HEK293T (cell line): ENCODE data around the gene C17orf113.

Experiments
- CTCF ChIA-PET: fragments of 350-600 bp; formaldehyde crosslinking; extraction: SDS; loops from one replicate; lab custom pipeline; 2021; ENCODE audit warnings: antibody characterized with exemption, inconsistent platforms; lab: Yijun Ruan, JAX
- POLR2A ChIA-PET: fragments of 350-600 bp; formaldehyde crosslinking; extraction: SDS; loops from one replicate; lab custom pipeline; 2020; ENCODE audit warnings: antibody characterized with exemption, inconsistent platforms; lab: Yijun Ruan, JAX
- DNase-seq: peaks from one replicate; pipeline ENCODE4 v3.0.0; 2012; ENCODE audit warnings: mixed read lengths; ENCODE audit errors: extremely low spot score
- BHLHE40 ChIP-seq: fragments of 450-650 bp; IDR thresholded peaks from 2 replicates; pipeline ENCODE4 v1.6.1; 2016; ENCODE audit warnings: mild to moderate bottlenecking, moderate library complexity, borderline replicate concordance
- CTBP1 ChIP-seq: fragments of 450-650 bp; IDR thresholded peaks from 2 replicates; pipeline ENCODE4 v1.6.1; 2016; ENCODE audit warnings: borderline replicate concordance
- ELF4 ChIP-seq: fragments of 450-650 bp; IDR thresholded peaks from 2 replicates; pipeline ENCODE4 v1.6.1; 2017; ENCODE audit warnings: antibody characterized with exemption
- FOXA1 ChIP-seq: fragments of 450-650 bp; IDR thresholded peaks from 2 replicates; pipeline ENCODE4 v1.6.1; 2016; ENCODE audit warnings: mild to moderate bottlenecking
- FOXK2 ChIP-seq: fragments of 450-650 bp; IDR thresholded peaks from 2 replicates; pipeline ENCODE4 v1.6.1; 2016; ENCODE audit warnings: mild to moderate bottlenecking
- FOXM1 ChIP-seq: fragments of 450-650 bp; IDR thresholded peaks from 2 replicates; pipeline ENCODE4 v1.6.1; 2017; ENCODE audit warnings: mild to moderate bottlenecking, borderline replicate concordance
- HDGF ChIP-seq: fragments of 450-650 bp; IDR thresholded peaks from 2 replicates; pipeline ENCODE4 v1.6.1; 2017; ENCODE audit warnings: antibody characterized with exemption, borderline replicate concordance
- L3MBTL2 ChIP-seq: fragments of 450-650 bp; conservative IDR thresholded peaks from 2 replicates; pipeline ENCODE4 v1.6.1; 2016; ENCODE audit warnings: mild to moderate bottlenecking
- LEF1 ChIP-seq: fragments of 450-650 bp; IDR thresholded peaks from 2 replicates; pipeline ENCODE4 v1.6.1; 2017; ENCODE audit warnings: mild to moderate bottlenecking, borderline replicate concordance
- NFRKB ChIP-seq: fragments of 450-650 bp; IDR thresholded peaks from 2 replicates; pipeline ENCODE4 v1.6.1; 2016; ENCODE audit warnings: mild to moderate bottlenecking, moderate library complexity
- SP1 ChIP-seq: fragments of 450-650 bp; IDR thresholded peaks from 2 replicates; pipeline ENCODE4 v1.6.1; 2017
- SUZ12 ChIP-seq: fragments of 450-650 bp; IDR thresholded peaks from 2 replicates; pipeline ENCODE4 v1.6.1; 2016; ENCODE audit warnings: mild to moderate bottlenecking
- TARDBP ChIP-seq: fragments of 450-650 bp; IDR thresholded peaks from 2 replicates; pipeline ENCODE4 v1.6.1; 2016
- ZNF384 ChIP-seq: fragments of 450-650 bp; IDR thresholded peaks from 2 replicates; pipeline ENCODE4 v1.6.1; 2016
- TF ChIP-seq, protein P1 (sequence below): fragments of 450-650 bp; IDR thresholded peaks from 2 replicates; pipeline ENCODE4 v1.6.1; 2016

Gene C17orf113

DNA sequence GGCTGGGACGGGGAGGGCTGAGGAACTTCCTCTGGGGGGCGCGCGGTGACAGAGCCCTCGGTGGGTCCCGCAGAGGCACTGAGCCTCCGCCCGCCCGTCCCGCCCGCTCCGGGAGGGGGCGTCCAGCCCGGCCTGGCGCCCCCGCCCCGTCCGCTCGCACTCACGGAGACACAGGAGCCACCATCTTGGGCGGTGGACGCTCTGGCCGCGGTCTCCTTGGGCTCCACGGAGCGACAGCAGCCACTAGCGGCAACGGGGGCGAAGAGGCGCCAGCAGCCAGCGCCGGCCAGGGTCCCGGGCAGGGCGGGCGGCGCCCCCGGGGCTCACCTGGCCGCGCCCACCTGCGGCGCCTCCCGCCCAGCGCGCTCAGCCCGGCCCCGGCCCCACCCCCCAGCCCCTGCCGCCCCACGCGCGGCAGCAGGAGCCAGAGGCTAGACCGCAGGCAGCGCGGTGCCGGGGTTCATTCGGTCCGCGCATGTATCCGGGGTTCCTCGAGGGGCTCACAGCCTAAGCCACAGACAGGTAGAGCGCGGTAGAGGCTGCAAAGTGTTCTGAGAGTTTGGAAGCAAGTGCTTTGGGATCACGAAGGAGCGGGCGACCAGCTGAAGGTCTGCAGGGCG lies at the start of gene C17orf113:
Gene C17orf113, minus strand, starts transcription at position 209 of the 620 bp plus-strand sequence. CDS start 7,225 bp downstream, outside the sequence.
- ChIA-PET CTCF (interaction anchor here (0.8 to 1.2 kb wide), 6 partner anchors 15 to 47 kb away, joined by 3 to 6 read pairs (median 4); partner anchors contain the start of gene DNAJC7), POLR2A (interaction anchor here (0.9 to 1.4 kb wide), 6 partner anchors 24 to 41 kb away, joined by 3 to 5 read pairs (median 4); partner anchors contain the start of genes DNAJC7 and NKIRAS2)
- peak; percentile 72; the same call in 1 of the 2 replicates for TF ChIP-seq FOXM1
- TF ChIP-seq, protein P1, sequence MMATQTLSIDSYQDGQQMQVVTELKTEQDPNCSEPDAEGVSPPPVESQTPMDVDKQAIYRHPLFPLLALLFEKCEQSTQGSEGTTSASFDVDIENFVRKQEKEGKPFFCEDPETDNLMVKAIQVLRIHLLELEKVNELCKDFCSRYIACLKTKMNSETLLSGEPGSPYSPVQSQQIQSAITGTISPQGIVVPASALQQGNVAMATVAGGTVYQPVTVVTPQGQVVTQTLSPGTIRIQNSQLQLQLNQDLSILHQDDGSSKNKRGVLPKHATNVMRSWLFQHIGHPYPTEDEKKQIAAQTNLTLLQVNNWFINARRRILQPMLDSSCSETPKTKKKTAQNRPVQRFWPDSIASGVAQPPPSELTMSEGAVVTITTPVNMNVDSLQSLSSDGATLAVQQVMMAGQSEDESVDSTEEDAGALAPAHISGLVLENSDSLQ = no peak
- peak; percentile 79 for DNase-seq

DNA sequence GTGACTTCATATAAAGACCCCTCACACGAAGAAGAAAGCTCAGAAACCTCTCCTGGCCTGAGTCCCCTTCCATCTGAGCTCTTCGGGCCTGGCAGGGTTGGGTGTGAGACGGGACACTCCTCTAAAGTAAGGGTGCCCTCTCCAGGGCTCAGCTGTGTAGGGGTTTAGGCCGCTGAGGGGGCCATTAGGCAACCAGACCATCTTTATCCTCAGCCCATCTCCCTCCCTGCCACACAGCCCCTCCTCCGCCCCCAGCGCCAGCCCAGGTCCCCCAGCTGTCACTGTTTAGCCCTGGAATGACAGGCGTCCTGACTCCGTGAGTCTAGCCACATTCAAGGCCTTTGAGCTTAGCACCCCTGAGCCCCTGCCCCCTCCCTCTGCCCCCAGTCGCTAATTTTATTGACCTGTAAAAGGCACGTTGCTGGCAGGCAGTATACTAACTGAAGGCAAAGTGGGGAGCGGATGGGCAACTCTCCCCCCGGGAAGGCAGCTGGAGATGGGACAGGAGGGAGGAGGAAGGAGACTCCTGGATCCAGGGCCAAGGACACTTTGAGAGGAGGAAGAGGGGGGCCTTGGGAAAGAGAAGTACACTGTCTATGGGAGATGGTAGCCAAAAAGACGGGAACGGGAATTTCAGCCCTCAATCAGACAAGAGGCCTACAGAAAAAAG lies 48.5 kb upstream of the C17orf113 start:
- ChIA-PET POLR2A (interaction anchor here (0.9 to 2.2 kb wide), 7 partner anchors 12 to 82 kb away, joined by 3 to 14 read pairs (median 3); partner anchors contain the start of genes DNAJC7 and NKIRAS2), CTCF (interaction anchor here (0.6 to 1.4 kb wide), 3 partner anchors 8 to 31 kb away, joined by 3 read pairs; no protein-coding TSS in a partner anchor)
- no peak for DNase-seq
- TF ChIP-seq FOXM1 = no peak
- TF ChIP-seq ELF4 = no peak
- TF ChIP-seq FOXA1 = no peak
- TF ChIP-seq SP1 = no peak
- no peak for TF ChIP-seq TARDBP
- no peak for TF ChIP-seq HDGF
- TF ChIP-seq NFRKB = no peak
- TF ChIP-seq CTBP1 = no peak
- no peak for TF ChIP-seq BHLHE40

DNA sequence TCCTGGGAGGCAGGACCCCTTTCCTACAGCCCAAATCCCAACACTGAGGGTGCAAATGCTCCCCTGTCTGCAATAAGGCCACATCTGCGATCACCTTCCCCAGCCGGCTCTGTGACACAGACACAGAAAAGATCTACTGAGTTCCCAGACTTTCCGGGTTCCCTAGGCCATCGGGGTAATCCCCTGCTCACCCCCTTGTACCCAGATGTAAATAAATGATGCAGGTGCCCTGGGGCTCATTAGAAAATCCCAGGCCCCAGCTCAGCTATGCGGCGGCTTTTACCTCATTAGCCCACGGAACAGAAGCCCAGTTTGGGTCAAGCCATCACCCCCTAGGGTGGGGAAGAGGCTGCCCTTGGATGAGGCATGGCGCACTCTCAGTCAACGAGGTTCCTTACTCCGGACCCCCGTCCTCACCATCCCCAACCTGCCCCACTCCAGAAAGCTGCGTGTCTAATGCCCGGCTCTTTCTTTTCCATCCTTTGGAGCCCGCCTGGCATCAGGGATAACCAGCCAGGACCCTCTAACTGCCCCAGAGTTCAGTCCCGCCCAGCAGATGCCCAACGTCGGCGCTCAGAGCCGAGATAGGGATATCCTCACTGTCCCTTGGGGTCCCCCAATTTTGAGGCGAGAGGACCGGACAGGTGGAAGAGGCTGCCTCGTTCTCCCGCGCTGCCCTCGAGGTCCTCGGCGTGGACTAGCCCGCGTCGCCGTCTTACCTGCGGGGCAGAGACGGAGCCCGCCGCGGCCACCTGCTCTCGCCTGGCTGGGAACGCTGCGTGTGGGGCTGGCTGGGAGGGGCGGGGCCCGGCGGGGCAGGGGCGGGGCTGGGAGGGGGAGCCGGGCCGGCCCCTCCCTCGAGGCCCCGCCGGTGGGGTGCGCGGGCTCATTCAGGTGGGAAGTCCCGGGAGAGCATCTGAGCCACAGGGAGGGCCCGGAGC lies 47.6 kb upstream of the C17orf113 start, which contains the start of gene ZNF385C:
Gene ZNF385C, minus strand, starts transcription at position 783 of the 941 bp plus-strand sequence. CDS start 35,417 bp downstream, outside the sequence.
- TF ChIP-seq SP1 (no peak), LEF1 (no peak), BHLHE40 (no peak), ZNF384 (no peak), CTBP1 (no peak), HDGF (no peak)
- ChIA-PET CTCF (interaction anchor here (0.6 to 2.2 kb wide), 7 partner anchors 9 to 61 kb away, joined by 3 to 11 read pairs (median 3); no protein-coding TSS in a partner anchor), POLR2A (interaction anchor here (1.0 to 2.2 kb wide), 4 partner anchors 11 to 81 kb away, joined by 3 to 14 read pairs (median 6); partner anchors contain the start of genes DNAJC7 and NKIRAS2)
- no peak for DNase-seq

DNA sequence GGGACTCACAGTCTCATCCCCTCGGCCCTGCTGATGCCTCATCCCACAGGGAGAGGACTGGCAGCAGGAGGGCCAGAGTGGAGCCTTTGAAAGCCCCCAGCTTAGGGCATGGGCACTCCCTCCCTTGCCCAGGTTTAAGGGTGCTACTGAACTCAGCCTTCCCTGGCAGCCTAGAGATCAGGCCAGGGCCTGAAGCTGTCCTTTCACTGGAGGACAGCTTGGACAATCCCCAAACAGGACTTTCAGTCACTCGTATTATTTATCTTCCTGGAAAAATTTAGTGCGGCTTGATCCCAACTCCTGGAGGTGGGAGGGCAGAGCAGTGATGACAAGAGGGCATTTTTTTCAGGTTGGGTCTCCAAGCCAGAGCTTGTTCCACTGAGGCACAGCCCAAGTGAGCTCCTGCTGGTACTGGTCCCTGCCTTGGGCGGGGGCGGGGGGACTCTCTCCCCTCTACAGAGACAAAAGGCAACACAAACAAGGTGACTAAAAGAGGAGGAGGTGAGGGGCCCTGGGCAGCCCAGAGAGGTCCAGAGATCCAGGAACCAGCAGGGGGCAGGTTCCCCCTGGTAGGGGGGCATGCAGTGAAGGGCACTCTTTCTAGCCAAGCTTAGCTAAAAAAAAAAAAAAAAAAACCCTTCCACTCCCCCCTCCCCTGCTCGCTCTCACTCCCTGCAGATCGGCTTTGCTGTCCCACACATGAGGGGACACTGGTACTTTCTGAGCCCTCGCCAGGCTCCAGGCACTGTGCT lies 46.1 kb upstream of the C17orf113 start:
- TF ChIP-seq HDGF (no peak), L3MBTL2 (no peak), NFRKB (no peak), FOXM1 (no peak), ZNF384 (no peak)
- no peak for DNase-seq
- CTCF ChIA-PET = interaction anchor here (2.2 kb wide), 1 partner anchor 28 kb away, joined by 11 read pairs; no protein-coding TSS in a partner anchor
- POLR2A ChIA-PET = interaction anchor here (0.6 to 1.5 kb wide), 3 partner anchors 24 to 79 kb away, joined by 3 to 4 read pairs (median 4); partner anchors contain the start of genes DNAJC7 and KAT2A

DNA sequence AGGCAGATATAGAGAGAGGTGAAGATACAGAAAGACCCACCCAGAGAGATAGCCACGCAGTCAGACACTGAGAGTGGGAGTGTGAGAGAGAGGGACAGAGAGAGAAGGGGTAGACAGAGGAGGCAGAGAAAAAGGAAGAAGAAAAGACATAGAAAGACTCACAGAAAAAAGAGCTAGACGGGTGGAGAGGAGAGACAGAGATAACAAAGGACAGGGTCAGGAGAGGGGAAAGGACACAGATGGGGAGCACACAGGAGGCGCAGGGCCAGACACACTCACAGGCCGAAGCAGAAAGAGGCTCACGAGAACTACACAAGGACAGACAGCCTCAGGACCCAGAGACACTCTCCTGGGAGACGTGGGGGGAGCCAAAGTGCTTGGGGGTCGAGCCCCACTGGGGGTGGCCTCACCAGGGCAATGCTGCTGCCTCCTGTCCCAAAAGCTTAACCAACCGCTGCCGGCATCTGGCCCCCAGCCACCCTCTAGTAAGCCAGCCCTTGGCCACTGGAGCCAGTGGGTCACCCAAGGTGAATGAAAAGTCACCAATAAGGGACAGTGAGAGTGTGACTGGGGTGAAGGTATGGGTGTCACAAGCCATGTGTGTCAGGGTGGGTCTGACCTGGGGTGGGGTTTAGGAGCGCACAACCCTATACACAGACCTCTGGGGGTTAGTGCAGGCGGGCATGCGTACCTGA lies 44.1 kb upstream of the C17orf113 start:
- CTCF ChIA-PET = interaction anchor here (0.6 kb wide), 1 partner anchor 208 kb away, joined by 3 read pairs; no protein-coding TSS in a partner anchor
- DNase-seq = no peak
- TF ChIP-seq FOXK2 (no peak), ELF4 (no peak), NFRKB (no peak), BHLHE40 (no peak), CTBP1 (no peak), FOXM1 (no peak), SP1 (no peak), L3MBTL2 (no peak)
- POLR2A ChIA-PET = interaction anchor here (1.5 kb wide), 1 partner anchor 76 kb away, joined by 4 read pairs; no protein-coding TSS in a partner anchor

DNA sequence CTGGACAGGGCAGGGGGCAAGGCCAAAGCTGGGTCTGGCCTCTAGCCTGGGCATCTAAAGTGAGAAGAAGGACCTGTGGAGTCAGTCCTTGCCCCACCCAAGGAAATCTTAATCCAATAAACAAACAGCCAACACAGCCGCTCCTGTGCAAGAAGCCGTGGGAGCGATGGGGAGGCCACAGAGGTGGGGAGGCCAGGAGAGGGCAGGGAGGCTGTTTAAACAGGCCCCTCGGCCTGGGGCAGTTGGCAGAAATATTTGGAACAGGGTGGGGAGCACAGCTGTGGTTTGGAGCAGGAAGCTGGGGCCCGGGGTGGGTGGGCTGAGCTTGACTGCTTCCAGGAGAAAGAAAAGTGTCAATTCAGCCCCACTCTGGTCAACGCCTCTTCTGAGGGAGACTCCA lies 42.5 kb upstream of the C17orf113 start:
- POLR2A ChIA-PET = no interaction called here
- no peak for DNase-seq
- no peak for TF ChIP-seq L3MBTL2
- TF ChIP-seq SUZ12 = no peak
- CTCF ChIA-PET = interaction anchor here (0.6 to 1.4 kb wide), 3 partner anchors 12 to 184 kb away, joined by 3 to 4 read pairs (median 3); no protein-coding TSS in a partner anchor
